ENCODE results near the gene CLIC3.

DNA sequence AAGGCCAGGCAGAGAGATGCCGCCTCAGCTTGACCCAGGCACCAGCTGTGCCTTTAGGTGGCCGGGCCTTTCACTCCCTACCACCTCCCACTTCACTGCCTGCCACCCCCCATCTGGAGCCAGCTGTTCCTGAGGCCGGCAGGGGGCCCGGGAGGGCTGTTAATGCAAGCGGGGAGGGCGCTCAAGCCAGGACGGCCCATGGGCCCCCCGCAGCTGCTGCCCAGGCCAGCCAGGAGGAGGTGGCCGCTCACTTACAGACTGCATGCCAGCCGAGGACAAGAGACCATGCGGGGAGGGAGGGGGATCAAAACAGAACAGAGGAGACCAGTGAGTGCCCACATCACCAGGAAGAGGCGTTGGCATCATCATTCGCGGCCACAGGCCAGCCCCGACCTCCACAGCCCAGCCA, 27.2 kb upstream of the CLIC3 start:
- TF ChIP-seq, protein P1, sequence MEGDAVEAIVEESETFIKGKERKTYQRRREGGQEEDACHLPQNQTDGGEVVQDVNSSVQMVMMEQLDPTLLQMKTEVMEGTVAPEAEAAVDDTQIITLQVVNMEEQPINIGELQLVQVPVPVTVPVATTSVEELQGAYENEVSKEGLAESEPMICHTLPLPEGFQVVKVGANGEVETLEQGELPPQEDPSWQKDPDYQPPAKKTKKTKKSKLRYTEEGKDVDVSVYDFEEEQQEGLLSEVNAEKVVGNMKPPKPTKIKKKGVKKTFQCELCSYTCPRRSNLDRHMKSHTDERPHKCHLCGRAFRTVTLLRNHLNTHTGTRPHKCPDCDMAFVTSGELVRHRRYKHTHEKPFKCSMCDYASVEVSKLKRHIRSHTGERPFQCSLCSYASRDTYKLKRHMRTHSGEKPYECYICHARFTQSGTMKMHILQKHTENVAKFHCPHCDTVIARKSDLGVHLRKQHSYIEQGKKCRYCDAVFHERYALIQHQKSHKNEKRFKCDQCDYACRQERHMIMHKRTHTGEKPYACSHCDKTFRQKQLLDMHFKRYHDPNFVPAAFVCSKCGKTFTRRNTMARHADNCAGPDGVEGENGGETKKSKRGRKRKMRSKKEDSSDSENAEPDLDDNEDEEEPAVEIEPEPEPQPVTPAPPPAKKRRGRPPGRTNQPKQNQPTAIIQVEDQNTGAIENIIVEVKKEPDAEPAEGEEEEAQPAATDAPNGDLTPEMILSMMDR (IDR thresholded peaks at IDR 0.05) = no peak
- no peak for TF ChIP-seq POLR2A (IDR thresholded peaks at IDR 0.05)
